Caco-2 (cell line): ENCODE measurements around the gene SLC7A9. TPM values are rescaled to one million over a fixed set of nuclear protein-coding genes. Genes with fewer than 3 reads are reported as not detected.

Experiments
- BruUV-seq: library from RNA; stranded (reverse); fragments of 400-500 nt; replicated peaks from 2 replicates; lab custom pipeline; 2021; lab: Mats Ljungman, UMichigan
- CTCF ChIA-PET: fragments of 300-600 bp; sonication (Branson Sonifier 250); formaldehyde crosslinking; loops from one replicate; lab custom pipeline; 2022; ENCODE audit warnings: antibody characterized with exemption; lab: Charles Lee
- POLR2A ChIA-PET: fragments of 300-600 bp; sonication (Branson Sonifier 250); formaldehyde crosslinking; loops from one replicate; lab custom pipeline; 2022; ENCODE audit warnings: antibody characterized with exemption; lab: Charles Lee
- DNase-seq, 2 experiments: peaks; one replicate each; pipeline versions ENCODE4 v3.0.0 to v3.0.0-alpha.2; 2020 to 2022
- H3K27me3 ChIP-seq: replicated peaks from 2 replicates; pipeline ENCODE4 v1.6.0; 2011; ENCODE audit warnings: low read length; ENCODE audit not compliant: control insufficient read depth, insufficient read depth
- H3K36me3 ChIP-seq: 2 replicates; pipeline ENCODE4 v1.5.1; 2011; ENCODE audit warnings: low read length; ENCODE audit not compliant: control insufficient read depth, insufficient read depth
- H3K4me1 ChIP-seq: fragments of 250-450 bp; sonication (Bioruptor Pico); 2 replicates; pipeline ENCODE4 v1.5.1; 2020; ENCODE audit warnings: mild to moderate bottlenecking
- H3K4me3 ChIP-seq: 2 replicates; pipeline ENCODE4 v1.5.1; 2011; ENCODE audit warnings: low read depth, mild to moderate bottlenecking, control low read depth, low read length
- H3K9me3 ChIP-seq: fragments of 250-450 bp; sonication (Bioruptor Pico); 2 replicates; pipeline ENCODE4 v1.5.1; 2020; ENCODE audit warnings: mild to moderate bottlenecking, moderate library complexity
- H3K27ac Mint-ChIP-seq: one replicate; pipeline ENCODE4 v1.8.0; 2022; ENCODE audit warnings: mixed read lengths; ENCODE audit not compliant: unreplicated experiment
- H3K27me3 Mint-ChIP-seq: one replicate; pipeline ENCODE4 v1.8.0; 2022; ENCODE audit warnings: mixed read lengths; ENCODE audit not compliant: insufficient read depth, unreplicated experiment
- H3K36me3 Mint-ChIP-seq: one replicate; pipeline ENCODE4 v1.8.0; 2022; ENCODE audit warnings: mild to moderate bottlenecking, mixed read lengths; ENCODE audit not compliant: insufficient read depth, unreplicated experiment
- H3K4me1 Mint-ChIP-seq: one replicate; pipeline ENCODE4 v1.8.0; 2022; ENCODE audit warnings: low read depth, mixed read lengths; ENCODE audit not compliant: unreplicated experiment
- H3K4me3 Mint-ChIP-seq: one replicate; pipeline ENCODE4 v1.8.0; 2022; ENCODE audit warnings: mild to moderate bottlenecking, moderate library complexity, mixed read lengths; ENCODE audit not compliant: unreplicated experiment
- H3K9me3 Mint-ChIP-seq: one replicate; pipeline ENCODE4 v1.8.0; 2022; ENCODE audit warnings: mixed read lengths; ENCODE audit not compliant: unreplicated experiment
- CTCF ChIP-seq, 2 experiments: fragments of 200-600 bp in 1 of 2; IDR thresholded peaks; 1 replicate in 1 of 2; 2 replicates in 1 of 2; pipeline versions ENCODE4 v1.5.1 to v1.8.0; 2011 to 2022; ENCODE audit warnings: antibody characterized with exemption in 1 of 2, control low read depth in 1 of 2, inconsistent platforms in 1 of 2, low read depth in 1 of 2, low read length in 1 of 2, mild to moderate bottlenecking in 1 of 2, moderate library complexity in 1 of 2; ENCODE audit not compliant: insufficient read depth in 1 of 2, severe bottlenecking in 1 of 2, unreplicated experiment in 1 of 2
- intact Hi-C: fragments of 100-400 bp; cut with micrococcal nuclease; formaldehyde crosslinking; loops from one replicate; pipeline ENCODE4 v1.10.0; 2022; ENCODE audit not compliant: unreplicated experiment
- total RNA-seq: library from RNA; stranded (reverse); gene quantifications from 2 replicates; pipeline ENCODE4 v1.2.3, GENCODE V29; 2022

The SLC7A9 gene
- total RNA-seq, 1 experiment from 2014 or later, result 3.6 TPM

DNA sequence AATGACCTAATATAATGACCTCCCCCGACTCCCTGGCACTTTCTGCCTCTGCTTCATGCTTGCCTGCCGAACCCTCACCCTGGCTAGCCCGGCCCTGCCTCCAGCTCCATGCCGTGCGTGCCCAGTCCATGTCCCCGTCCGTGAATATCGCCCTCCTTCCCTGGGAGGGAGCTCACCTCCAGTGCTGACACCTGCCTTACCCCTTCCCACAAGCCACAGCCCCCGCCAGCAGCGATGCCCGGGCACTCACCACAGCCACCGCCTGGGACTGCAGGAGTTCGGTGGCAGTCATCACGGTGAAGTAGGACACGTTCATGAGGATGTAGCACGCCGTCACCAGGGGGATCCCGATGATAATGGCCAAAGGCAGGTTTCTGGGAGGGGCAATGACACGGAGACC, 10.0 kb downstream of the SLC7A9 start:
- no TSS peak for BruUV-seq
- no peaks in the 10 kb centered on the region for H3K9me3 ChIP-seq
- H3K4me1 ChIP-seq, result no peaks in the 10 kb centered on the region
- ChIA-PET CTCF (no interaction called here), POLR2A (no interaction called here)
- H3K36me3 Mint-ChIP-seq, result no peaks in the 10 kb centered on the region
- no peak overlapping the region for H3K27ac Mint-ChIP-seq
- H3K36me3 ChIP-seq, result no peaks in the 10 kb centered on the region
- no peaks in the 10 kb centered on the region for H3K4me1 Mint-ChIP-seq
- DNase-seq, result no peak
- no peaks in the 10 kb centered on the region for H3K9me3 Mint-ChIP-seq
- no peak overlapping the region for H3K4me3 Mint-ChIP-seq
- intact Hi-C loops, result no loop called here
- no peak for TF ChIP-seq CTCF (IDR thresholded peaks at IDR 0.05; ENCODE audit: insufficient read depth in 1 of 2, low read depth in 1 of 2, low read length in 1 of 2, severe bottlenecking in 1 of 2, unreplicated experiment in 1 of 2)
- H3K4me3 ChIP-seq, result no peak overlapping the region
- H3K27me3 Mint-ChIP-seq, result no peaks in the 10 kb centered on the region
- no peaks in the 10 kb centered on the region for H3K27me3 ChIP-seq

GRCh38 chr19:32858559-32858958, 11.0 kb downstream of the SLC7A9 start:
- ChIA-PET CTCF (interaction anchor here (0.6 kb wide), 1 partner anchor 113 kb away, joined by 5 read pairs; no protein-coding TSS in a partner anchor), POLR2A (no interaction called here)
- no peak overlapping the region for H3K27ac Mint-ChIP-seq
- Histone ChIP-seq H3K36me3 (no peaks in the 10 kb centered on the region), H3K9me3 (no peaks in the 10 kb centered on the region), H3K4me3 (no peak overlapping the region), H3K4me1 (no peaks in the 10 kb centered on the region), H3K27me3 (no peaks in the 10 kb centered on the region)
- no peaks in the 10 kb centered on the region for H3K9me3 Mint-ChIP-seq
- no peaks in the 10 kb centered on the region for H3K27me3 Mint-ChIP-seq
- no peak for TF ChIP-seq CTCF (IDR thresholded peaks at IDR 0.05; ENCODE audit: insufficient read depth in 1 of 2, low read depth in 1 of 2, low read length in 1 of 2, severe bottlenecking in 1 of 2, unreplicated experiment in 1 of 2)
- no peak for DNase-seq
- no peaks in the 10 kb centered on the region for H3K4me1 Mint-ChIP-seq
- H3K4me3 Mint-ChIP-seq, result no peak overlapping the region
- H3K36me3 Mint-ChIP-seq, result no peaks in the 10 kb centered on the region
- intact Hi-C loops, result no loop called here
- no TSS peak for BruUV-seq

DNA sequence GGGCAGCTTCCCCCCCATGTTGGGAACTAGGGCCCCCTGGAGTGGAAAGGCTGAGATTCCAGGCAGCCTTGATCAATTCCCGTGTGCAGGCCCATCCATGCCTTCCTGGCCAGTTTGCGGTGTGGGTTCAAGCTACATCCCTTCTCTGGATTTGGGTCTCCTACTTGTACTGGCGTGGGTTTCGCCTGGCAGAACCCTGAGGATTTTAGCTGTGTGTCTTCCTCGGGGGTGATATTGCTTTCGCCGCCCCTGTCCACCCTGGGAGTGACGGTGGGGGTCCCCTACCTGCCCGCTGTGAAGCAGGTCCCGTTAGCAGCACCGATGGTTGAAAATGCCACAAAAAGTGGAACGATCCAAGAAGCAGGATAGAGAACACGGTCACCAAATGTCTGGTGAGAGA, 11.4 kb downstream of the SLC7A9 start:
- H3K27me3 Mint-ChIP-seq, result no peaks in the 10 kb centered on the region
- CTCF ChIA-PET, result interaction anchor here (0.6 kb wide), 1 partner anchor 113 kb away, joined by 5 read pairs; no protein-coding TSS in a partner anchor
- H3K4me3 ChIP-seq, result no peak overlapping the region
- H3K4me1 ChIP-seq, result no peaks in the 10 kb centered on the region
- POLR2A ChIA-PET, result no interaction called here
- TF ChIP-seq CTCF (IDR thresholded peaks at IDR 0.05; ENCODE audit: insufficient read depth in 1 of 2, low read depth in 1 of 2, low read length in 1 of 2, severe bottlenecking in 1 of 2, unreplicated experiment in 1 of 2), result no peak
- no peak for DNase-seq
- H3K36me3 ChIP-seq, result no peaks in the 10 kb centered on the region
- H3K4me3 Mint-ChIP-seq, result no peak overlapping the region
- H3K27me3 ChIP-seq, result no peaks in the 10 kb centered on the region
- H3K9me3 Mint-ChIP-seq, result no peaks in the 10 kb centered on the region
- intact Hi-C loops, result no loop called here
- H3K9me3 ChIP-seq, result no peaks in the 10 kb centered on the region
- no peaks in the 10 kb centered on the region for H3K4me1 Mint-ChIP-seq
- BruUV-seq, result no TSS peak
- H3K36me3 Mint-ChIP-seq, result no peaks in the 10 kb centered on the region
- H3K27ac Mint-ChIP-seq, result no peak overlapping the region
